Endothelial cell of umbilical vein (primary cell): Measurements from ENCODE around the gene PDE6D.
"Not testable (repeated sequence)": the region's sequence is repeated elsewhere in the genome, so short reads cannot be mapped to it uniquely, and the experiment has no call there.

Experiments used
- CTCF ChIP-seq, 2 donors: IDR thresholded peaks; 1 replicate in 1 of 2; 2 replicates in 1 of 2; pipeline ENCODE4 v1.5.1; 2011; ENCODE audit warnings: low read length in 2 of 2, mild to moderate bottlenecking in 2 of 2, moderate library complexity in 2 of 2, control low read depth in 1 of 2, inconsistent platforms in 1 of 2, low read depth in 1 of 2; ENCODE audit not compliant: insufficient read depth in 1 of 2; ENCODE audit errors: extremely low read depth in 1 of 2
- EZH2 ChIP-seq: IDR thresholded peaks from 2 replicates; pipeline ENCODE4 v1.6.1; 2012; ENCODE audit warnings: borderline replicate concordance, low read depth, mild to moderate bottlenecking, moderate library complexity, low read length, inconsistent platforms; ENCODE audit not compliant: severe bottlenecking
- FOS ChIP-seq: IDR thresholded peaks from 2 replicates; pipeline ENCODE4 v1.6.1; 2011; ENCODE audit warnings: mild to moderate bottlenecking, low read length, moderate library complexity, borderline replicate concordance; ENCODE audit not compliant: insufficient read depth
- JUN ChIP-seq: IDR thresholded peaks from 2 replicates; pipeline ENCODE4 v1.6.1; 2011; ENCODE audit warnings: borderline replicate concordance, low read depth; ENCODE audit not compliant: insufficient read length, insufficient read depth
- MAX ChIP-seq: IDR thresholded peaks from 2 replicates; pipeline ENCODE4 v1.6.1; 2011; ENCODE audit not compliant: insufficient read depth, insufficient read length
- MYC ChIP-seq: IDR thresholded peaks from one replicate; pipeline ENCODE4 v1.6.1; 2011; ENCODE audit warnings: mild to moderate bottlenecking, low read depth, low read length
- POLR2A ChIP-seq: IDR thresholded peaks from 2 replicates; pipeline ENCODE4 v1.6.1; 2012; ENCODE audit warnings: low read depth, mild to moderate bottlenecking, control low read depth, low read length

GRCh38 chr2:231713406-231713729 is 67.7 kb downstream of the PDE6D start:
- TF ChIP-seq MAX; MYC; POLR2A; CTCF (IDR thresholded peaks at IDR 0.05; ENCODE audit: extremely low read depth in 1 of 2, insufficient read depth in 1 of 2, low read depth in 1 of 2, low read length in 2 of 2); EZH2; FOS; JUN: not testable (repeated sequence)
